Inferior parietal cortex (tissue), 1 donor: ENCODE data around the gene CYP27A1.

Experiments
- DNase-seq: peaks from one replicate; pipeline ENCODE4 v3.0.0-alpha.2; 2016; ENCODE audit errors: extremely low spot score

The CYP27A1 gene

DNA sequence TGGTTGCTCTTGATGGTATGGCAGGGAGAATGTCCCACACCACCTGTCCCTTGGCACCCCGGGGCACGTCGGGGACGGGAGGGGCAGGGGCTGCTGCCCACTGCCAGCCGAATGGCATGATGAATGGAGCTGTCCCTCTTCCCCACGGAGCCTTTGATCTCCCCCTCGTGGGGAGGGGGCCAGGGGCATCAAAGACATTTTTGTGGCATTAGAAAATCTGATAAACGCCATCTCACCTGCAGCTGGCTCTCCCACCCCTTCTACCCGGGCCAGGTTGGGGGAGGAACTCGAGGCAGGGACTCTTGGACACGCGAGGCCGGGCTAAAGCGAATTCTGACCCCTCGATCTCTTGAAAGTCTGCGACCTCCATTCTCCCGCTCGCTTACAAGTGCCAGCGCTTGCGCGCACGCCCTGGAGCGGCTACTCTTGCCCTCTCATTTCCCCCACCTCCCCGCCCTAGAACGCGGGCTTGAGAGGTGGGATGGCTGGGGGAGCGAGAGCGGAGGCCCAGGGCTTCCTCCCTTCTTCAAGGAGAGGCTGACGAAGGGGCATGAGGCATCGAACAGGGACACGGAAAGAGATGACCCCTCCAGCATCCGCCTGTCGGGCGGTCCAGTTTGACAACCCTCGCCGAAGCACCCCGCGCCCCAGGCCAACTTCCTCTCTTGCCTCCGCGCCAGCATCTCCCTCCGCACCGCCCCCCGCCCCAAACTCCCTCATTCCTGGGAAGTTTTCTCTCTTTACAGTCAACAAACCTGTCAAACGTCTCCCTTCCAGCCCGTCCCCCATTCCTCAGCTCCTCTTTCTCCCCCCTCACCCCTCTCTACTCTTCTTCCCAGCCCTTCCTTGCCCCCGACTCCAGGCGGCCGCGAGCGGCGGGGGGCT lies 77.0 kb downstream of the CYP27A1 start:
- no peak for DNase-seq

- no peak for DNase-seq
These were observed 77.6 kb downstream of the CYP27A1 start, which contains the start of gene WNT6 for GRCh38 chr2:218859556-218859987. WNT6 (plus strand) TSS chr2:218859805; CDS start chr2:218860038, 233 bp downstream.

- DNase-seq: no peak
These were observed 78.3 kb downstream of the CYP27A1 start for GRCh38 chr2:218859988-218860831.

DNA sequence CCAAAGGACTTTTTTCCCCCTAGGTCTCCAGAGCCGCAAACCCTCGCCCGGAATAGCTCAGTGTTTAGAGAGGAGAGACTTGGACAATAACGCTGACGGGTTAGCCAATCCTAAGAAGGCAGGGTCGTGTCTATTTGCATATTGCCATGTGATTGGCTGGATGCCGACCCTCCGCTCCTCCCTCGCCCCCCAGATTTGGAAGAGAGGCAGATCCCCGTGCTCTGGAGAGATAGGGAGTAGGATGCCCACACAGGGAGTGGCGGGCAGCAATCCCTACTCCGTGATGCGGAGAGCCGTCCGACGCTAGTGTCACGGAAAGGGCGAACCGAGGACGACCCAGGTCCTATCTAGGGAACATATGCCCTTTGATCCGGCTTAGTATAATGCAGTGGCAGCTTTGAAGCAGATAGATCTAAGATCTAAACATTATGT lies 79.0 kb downstream of the CYP27A1 start:
- DNase-seq: no peak

DNA sequence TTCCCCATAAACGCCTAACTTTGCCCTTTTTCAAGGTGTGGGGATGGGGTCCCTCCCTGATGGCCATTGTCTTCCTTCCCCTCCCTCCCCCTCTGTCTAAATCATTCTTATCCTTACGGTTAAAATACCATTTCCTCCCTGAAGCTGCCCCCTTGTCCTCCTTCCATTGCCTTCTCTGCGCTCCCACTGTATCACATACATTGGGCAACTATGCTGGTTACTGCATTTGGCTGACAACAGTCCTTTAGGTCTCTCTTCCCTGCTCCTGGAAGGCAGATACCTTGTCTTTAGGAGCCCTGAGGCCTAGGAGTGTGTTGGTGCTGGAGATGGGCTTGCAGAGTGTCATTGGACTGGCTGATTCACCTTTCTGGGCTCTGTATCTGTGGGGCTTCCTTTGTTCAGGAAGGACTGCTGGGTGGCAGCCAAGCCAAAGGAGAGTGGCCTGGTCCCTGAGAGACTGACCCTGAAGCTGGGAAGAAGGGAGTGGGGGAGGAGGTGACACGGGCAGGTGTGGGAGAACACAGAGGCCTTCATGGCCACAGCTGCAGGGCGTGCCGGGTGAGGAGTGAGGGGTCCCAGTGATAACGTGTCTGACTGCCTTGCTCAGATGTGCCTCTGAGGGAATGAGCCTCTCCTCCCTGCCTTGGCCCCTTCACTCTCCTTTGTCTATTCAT lies 79.8 kb downstream of the CYP27A1 start:
- DNase-seq: no peak

GRCh38 chr2:218863021-218863520 lies 81.1 kb downstream of the CYP27A1 start:
- DNase-seq: no peak
